Measurements from ENCODE around the gene PPIL4.
"Not testable (repeated sequence)": the region's sequence is repeated elsewhere in the genome, so short reads cannot be mapped to it uniquely, and the experiment has no call there.

Gene PPIL4

GRCh38 chr6:149483334-149483725 is 62.5 kb downstream of the PPIL4 start:
- no peak for DNase-seq

- DNase-seq = no peak
Observed at GRCh38 chr6:149482545-149483333, 63.1 kb downstream of the PPIL4 start.

GRCh38 chr6:149480502-149481280 is 65.2 kb downstream of the PPIL4 start:
- no peak for DNase-seq

GRCh38 chr6:149478631-149479314 is 67.1 kb downstream of the PPIL4 start:
- no peak for DNase-seq

GRCh38 chr6:149477544-149477943 is 68.3 kb downstream of the PPIL4 start:
- DNase-seq = no peak

- DNase-seq = no peak
Observed at GRCh38 chr6:149476789-149477455, 68.9 kb downstream of the PPIL4 start.

GRCh38 chr6:149474108-149474935 is 71.5 kb downstream of the PPIL4 start:
- no peak for DNase-seq

GRCh38 chr6:149473080-149474052 is 72.5 kb downstream of the PPIL4 start:
- no peak for DNase-seq

GRCh38 chr6:149472241-149472640 is 73.6 kb downstream of the PPIL4 start:
- no peak for DNase-seq

GRCh38 chr6:149471801-149472200 is 74.0 kb downstream of the PPIL4 start:
- DNase-seq = no peak

- no peak for DNase-seq
Observed at GRCh38 chr6:149470948-149471347, 74.9 kb downstream of the PPIL4 start.

- DNase-seq = no peak
Observed at GRCh38 chr6:149468179-149468578, 77.7 kb downstream of the PPIL4 start.

- no peak for DNase-seq
Observed at GRCh38 chr6:149467265-149467664, 78.6 kb downstream of the PPIL4 start.

- no peak for DNase-seq
Observed at GRCh38 chr6:149464411-149464810, 81.4 kb downstream of the PPIL4 start.

GRCh38 chr6:149463781-149464180 is 82.1 kb downstream of the PPIL4 start:
- DNase-seq = no peak

GRCh38 chr6:149462712-149463111 is 83.1 kb downstream of the PPIL4 start:
- not testable (repeated sequence) for DNase-seq

GRCh38 chr6:149461670-149462069 is 84.2 kb downstream of the PPIL4 start:
- DNase-seq = no peak

- DNase-seq = not testable (repeated sequence)
Observed at GRCh38 chr6:149460249-149460648, 85.6 kb downstream of the PPIL4 start.

- DNase-seq = no peak
Observed at GRCh38 chr6:149459761-149460160, 86.1 kb downstream of the PPIL4 start.

- no peak for DNase-seq
Observed at GRCh38 chr6:149458806-149459205, 87.0 kb downstream of the PPIL4 start.

- no peak for DNase-seq
Observed at GRCh38 chr6:149458196-149458595, 87.6 kb downstream of the PPIL4 start.

Data from NCI-H2081 treated with DMSO at 0.1 percent for 48 hours (cell line).